Urothelium cell line (cell line): Measurements from ENCODE around the gene FBXW10.
A peak's percentile ranks its signal among the peaks of the same experiment; 100 is the strongest.
"Not testable (repeated sequence)": the region's sequence is repeated elsewhere in the genome, so short reads cannot be mapped to it uniquely, and the experiment has no call there.

Experiments used
- DNase-seq: peaks from one replicate; pipeline ENCODE4 v3.0.0; 2011; ENCODE audit warnings: low spot score, mixed read lengths
- FAIRE-seq: peaks from 2 replicates; lab custom pipeline; 2011; peaks lifted over from hg19 to GRCh38; lab: Jason Lieb, UNC

Gene FBXW10

DNA sequence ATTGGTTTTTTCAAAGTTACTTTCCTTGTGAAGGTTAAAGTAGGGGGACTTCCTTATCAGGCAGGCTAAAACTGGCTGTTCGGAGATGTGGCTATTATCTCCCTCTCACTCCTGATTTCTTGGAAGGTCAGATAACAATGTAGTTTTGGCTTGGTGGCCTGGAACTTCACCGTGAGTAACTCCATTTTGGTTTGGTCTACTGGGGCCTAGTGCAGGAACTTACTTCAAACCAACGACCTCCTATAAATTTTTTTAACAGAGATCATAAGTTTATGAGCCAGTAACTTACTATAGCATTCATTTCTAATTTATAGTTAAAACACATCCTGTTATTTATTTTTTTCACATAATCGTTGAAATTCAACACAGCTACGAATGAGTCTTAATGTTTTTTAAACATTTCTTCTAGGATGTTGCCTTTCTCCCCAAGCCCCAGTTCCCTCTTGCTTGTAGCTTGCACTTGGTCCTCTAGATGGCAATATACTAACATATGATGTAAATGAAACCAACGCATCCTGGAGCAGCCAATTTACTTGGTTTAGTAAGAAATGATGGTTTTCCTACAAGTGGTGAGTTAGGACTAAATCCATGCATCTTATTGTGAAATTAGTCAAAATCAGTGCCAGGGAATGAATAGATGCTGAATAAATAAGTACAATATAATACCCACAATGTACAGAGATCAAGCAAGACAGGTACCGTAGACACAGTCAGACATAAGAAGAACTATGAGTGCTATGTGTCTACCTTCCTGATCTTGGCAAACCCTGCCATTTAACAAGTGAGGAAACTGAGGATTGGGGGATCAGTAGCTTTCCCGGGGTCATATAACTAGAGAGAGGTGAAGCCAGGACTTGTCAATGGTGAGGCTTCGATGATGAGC, 72.9 kb downstream of the FBXW10 start:
- FAIRE-seq = not testable (repeated sequence)
- peak; percentile 11 for DNase-seq

DNA sequence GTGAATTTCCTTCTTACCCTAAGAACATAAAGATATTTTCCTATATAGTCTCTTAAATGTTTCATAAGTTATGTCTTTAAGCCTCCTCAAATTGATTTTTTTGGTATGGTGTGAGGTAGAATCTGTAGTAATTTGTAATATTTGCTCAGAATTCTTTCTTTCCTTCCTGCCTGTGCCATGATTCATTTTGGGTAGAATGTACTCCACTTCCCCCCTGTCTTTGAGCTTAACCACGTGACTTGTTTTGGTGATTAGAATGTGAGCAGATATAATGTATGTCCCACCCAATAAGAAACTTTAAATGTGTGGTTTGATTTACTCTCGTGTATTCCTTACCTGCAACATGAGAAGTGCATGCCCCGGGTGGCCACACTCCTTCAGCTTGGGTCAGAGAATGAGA, 77.6 kb downstream of the FBXW10 start:
- not testable (repeated sequence) for FAIRE-seq, DNase-seq

DNA sequence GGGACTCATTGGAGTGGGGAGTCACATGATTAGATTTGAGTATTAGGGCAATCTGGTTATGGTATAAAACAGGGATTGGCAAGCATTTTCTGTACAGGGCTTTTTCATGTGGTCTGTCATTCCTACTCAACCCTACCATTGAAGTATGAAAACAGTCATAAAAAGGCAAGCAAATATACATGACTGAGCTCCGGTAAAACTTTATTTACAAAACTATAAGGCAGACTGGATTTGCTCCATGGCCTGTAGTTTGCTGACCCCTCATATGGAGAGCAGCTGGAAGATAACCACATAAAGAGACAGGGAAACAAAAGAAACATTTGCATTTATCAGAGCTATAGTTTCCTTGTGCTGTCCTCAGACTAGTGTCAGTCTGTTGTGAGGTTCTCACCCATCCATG, 83.8 kb downstream of the FBXW10 start:
- not testable (repeated sequence) for FAIRE-seq, DNase-seq
